ENCODE data around the gene SAP30L. TPM values are rescaled to one million over a fixed set of nuclear protein-coding genes. Genes with fewer than 3 reads are reported as not detected.

SAP30L gene
- total RNA-seq: 10 to 100 TPM; 16.1 to 66.6 (median 36.2) TPM

- no peaks in the 10 kb centered on the region for H3K9me3 ChIP-seq
- WGBS: 0% methylated on average over 29 of the region's 70 CpGs
- H3K36me3 ChIP-seq: peaks cover 5% of the 10 kb centered on the region
- DNase-seq (ENCODE audit: low spot score in 2 of 2): peak; percentile 94 to 96
- H3K27me3 ChIP-seq: no peaks in the 10 kb centered on the region
- H3K4me3 ChIP-seq: peak within 1 kb of the TSS; percentile 74
- H3K27ac ChIP-seq: peak within 1 kb of the TSS; percentile 80
- H3K4me1 ChIP-seq: peaks cover 46% of the 10 kb centered on the region
- TF ChIP-seq POLR2A (IDR thresholded peaks at IDR 0.05): peak in 1 of 2 donors; percentile 52
- peak in 2 of 3 donors; percentile 3 to 43 for TF ChIP-seq POLR2AphosphoS5 (IDR thresholded peaks at IDR 0.05)
- no peak for TF ChIP-seq CTCF (IDR thresholded peaks at IDR 0.05)
- no peak for TF ChIP-seq EP300 (IDR thresholded peaks at IDR 0.05)
Measured at GRCh38 chr5:154445422-154446194, at the start of gene SAP30L. SAP30L (plus strand) TSS chr5:154445997; CDS start chr5:154446605, 608 bp downstream.

GRCh38 chr5:154396128-154396527, 49.7 kb upstream of the SAP30L start:
- no peak for DNase-seq (ENCODE audit: low spot score in 2 of 2)
- peaks cover 2% of the 10 kb centered on the region for H3K36me3 ChIP-seq
- TF ChIP-seq POLR2AphosphoS5 (IDR thresholded peaks at IDR 0.05): no peak
- TF ChIP-seq EP300 (IDR thresholded peaks at IDR 0.05): no peak
- H3K4me1 ChIP-seq: peaks cover 3% of the 10 kb centered on the region
- no peaks in the 10 kb centered on the region for H3K27me3 ChIP-seq
- H3K27ac ChIP-seq: no peak overlapping the region
- WGBS: 72% methylated on average over 3 of the region's 3 CpGs
- H3K4me3 ChIP-seq: no peak overlapping the region
- no peaks in the 10 kb centered on the region for H3K9me3 ChIP-seq

- DNase-seq (ENCODE audit: low spot score in 2 of 2): no peak
- WGBS: 54% methylated on average over 10 of the region's 10 CpGs
- no peak overlapping the region for H3K4me3 ChIP-seq
Measured at GRCh38 chr5:154397652-154398406, 48.0 kb upstream of the SAP30L start.

GRCh38 chr5:154400678-154401077, 45.1 kb upstream of the SAP30L start:
- Histone ChIP-seq H3K36me3 (no peaks in the 10 kb centered on the region), H3K27ac (no peak overlapping the region), H3K4me3 (no peak overlapping the region), H3K4me1 (peaks cover 10% of the 10 kb centered on the region), H3K27me3 (no peaks in the 10 kb centered on the region), H3K9me3 (no peaks in the 10 kb centered on the region)
- no peak for TF ChIP-seq POLR2AphosphoS5 (IDR thresholded peaks at IDR 0.05)
- TF ChIP-seq EP300 (IDR thresholded peaks at IDR 0.05): no peak
- no peak for TF ChIP-seq POLR2A (IDR thresholded peaks at IDR 0.05)
- no peak for TF ChIP-seq CTCF (IDR thresholded peaks at IDR 0.05)
- no peak for DNase-seq (ENCODE audit: low spot score in 2 of 2)
- 74% methylated on average over 2 of the region's 3 CpGs for WGBS

More at GRCh38 chr5:154397652-154398406, 48.0 kb upstream of the SAP30L start:
- Histone ChIP-seq H3K4me1 (peaks cover 3% of the 10 kb centered on the region), H3K27me3 (no peaks in the 10 kb centered on the region), H3K9me3 (no peaks in the 10 kb centered on the region), H3K36me3 (no peaks in the 10 kb centered on the region), H3K27ac (no peak overlapping the region)
- TF ChIP-seq POLR2AphosphoS5 (IDR thresholded peaks at IDR 0.05) (no peak), POLR2A (IDR thresholded peaks at IDR 0.05) (no peak), EP300 (IDR thresholded peaks at IDR 0.05) (no peak), CTCF (IDR thresholded peaks at IDR 0.05) (no peak)

GRCh38 chr5:154401355-154401754, 44.4 kb upstream of the SAP30L start:
- WGBS: 89% methylated on average over 4 of the region's 5 CpGs
- H3K9me3 ChIP-seq: no peaks in the 10 kb centered on the region
- no peaks in the 10 kb centered on the region for H3K36me3 ChIP-seq
- DNase-seq (ENCODE audit: low spot score in 2 of 2): no peak
- no peaks in the 10 kb centered on the region for H3K27me3 ChIP-seq
- no peak for TF ChIP-seq POLR2AphosphoS5 (IDR thresholded peaks at IDR 0.05)
- TF ChIP-seq CTCF (IDR thresholded peaks at IDR 0.05): no peak
- no peak for TF ChIP-seq EP300 (IDR thresholded peaks at IDR 0.05)
- TF ChIP-seq POLR2A (IDR thresholded peaks at IDR 0.05): no peak
- H3K4me3 ChIP-seq: no peak overlapping the region
- no peak overlapping the region for H3K27ac ChIP-seq
- peaks cover 10% of the 10 kb centered on the region for H3K4me1 ChIP-seq
